Upper lobe of right lung (tissue), 1 donor: ENCODE measurements around the gene DPH1. TPM values are rescaled to one million over a fixed set of nuclear protein-coding genes. Genes with fewer than 3 reads are reported as not detected.

Experiments
- ATAC-seq: fragments of 200-7000 bp; cut with Tn5 transposase; one replicate; pipeline ENCODE4 v1.9.1; 2020; ENCODE audit warnings: mild to moderate bottlenecking, moderate library complexity
- DNase-seq: peaks from one replicate; pipeline ENCODE4 v3.0.0-alpha.2; 2020
- H3K27ac ChIP-seq: fragments of 200-600 bp; one replicate; pipeline ENCODE4 v1.8.0; 2022
- H3K27me3 ChIP-seq: fragments of 200-600 bp; one replicate; pipeline ENCODE4 v1.8.0; 2022; ENCODE audit warnings: mild to moderate bottlenecking
- H3K36me3 ChIP-seq: fragments of 200-600 bp; one replicate; pipeline ENCODE4 v1.8.0; 2022
- H3K4me1 ChIP-seq: fragments of 200-600 bp; one replicate; pipeline ENCODE4 v1.8.0; 2022
- H3K4me3 ChIP-seq: fragments of 200-600 bp; one replicate; pipeline ENCODE4 v1.8.0; 2022; ENCODE audit warnings: mild to moderate bottlenecking
- H3K9me3 ChIP-seq: fragments of 200-600 bp; one replicate; pipeline ENCODE4 v1.8.0; 2022
- intact Hi-C: fragments of 100-400 bp; cut with DNase I; formaldehyde crosslinking; loops from one replicate; pipeline ENCODE4 v1.11.0; 2022
- total RNA-seq: library from RNA; stranded (reverse); fragmentation: NEBNext Ultra II Directional; extraction: Animal tissue kit (Norgen Biotek cat#: 25700); gene quantifications from one replicate; pipeline ENCODE4 v1.2.1, GENCODE V29; 2021
- TF ChIP-seq, protein P1 (sequence below): fragments of 200-600 bp; IDR thresholded peaks from one replicate; pipeline ENCODE4 v1.8.0; 2022; ENCODE audit warnings: antibody characterized with exemption
- donor health status: DM: no; HTN: yes; CAD: no; lungs with severe emphysema.

Gene DPH1
- total RNA-seq, 1 donor from 2014 or later, result 47.8 TPM

DNA sequence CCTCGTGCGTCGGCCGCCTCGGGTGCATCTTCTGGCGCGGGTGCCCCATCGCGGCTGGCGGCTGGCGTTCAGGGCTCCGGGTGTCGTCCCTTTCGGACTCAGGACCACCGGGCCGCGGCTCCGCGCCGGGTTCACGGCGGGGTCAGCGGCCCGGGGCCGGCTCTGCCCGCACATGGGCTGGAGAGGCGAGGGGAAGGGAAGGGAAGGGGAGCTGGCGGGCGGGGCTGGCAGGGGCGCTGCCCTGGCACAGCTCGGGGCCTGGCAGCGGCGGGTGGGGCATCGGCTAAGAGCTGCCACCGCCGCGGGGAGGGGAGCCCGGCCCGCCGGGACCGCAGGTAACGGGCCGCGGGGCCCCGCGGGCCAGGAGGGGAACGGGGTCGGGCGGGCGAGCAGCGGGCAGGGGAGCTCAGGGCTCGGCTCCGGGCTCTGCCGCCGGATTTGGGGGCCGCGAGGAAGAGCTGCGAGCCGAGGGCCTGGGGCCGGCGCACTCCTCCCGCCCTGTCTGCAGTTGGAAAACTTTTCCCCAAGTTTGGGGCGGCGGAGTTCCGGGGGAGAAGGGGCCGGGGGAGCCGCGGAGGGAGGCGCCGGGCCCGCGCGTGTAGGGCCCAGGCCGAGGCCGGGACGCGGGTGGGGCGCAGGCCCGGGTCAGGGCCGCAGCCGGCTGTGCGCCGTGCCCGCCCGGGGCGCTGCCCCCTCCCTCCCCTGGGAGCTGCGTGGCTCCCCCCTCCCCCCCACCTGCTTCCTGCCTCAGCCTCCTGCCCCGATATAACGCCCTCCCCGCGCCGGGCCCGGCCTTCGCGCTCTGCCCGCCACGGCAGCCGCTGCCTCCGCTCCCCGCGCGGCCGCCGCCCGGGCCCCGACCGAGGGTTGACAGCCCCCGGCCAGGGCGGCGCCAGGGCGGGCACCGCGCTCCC is 25.6 kb downstream of the DPH1 start:
- H3K4me3 ChIP-seq, result peak overlapping the region; percentile 67
- peak overlapping the region; percentile 84 for H3K27ac ChIP-seq
- intact Hi-C loops, result loop anchor here (2.0 kb wide), 1 partner anchor 189 kb away; no protein-coding TSS in a partner anchor
- H3K9me3 ChIP-seq, result no peaks in the 10 kb centered on the region
- peaks cover 47% of the 10 kb centered on the region for H3K4me1 ChIP-seq
- peaks cover 10% of the 10 kb centered on the region for H3K36me3 ChIP-seq
- DNase-seq, result no peak
- peaks cover 5% of the 10 kb centered on the region for H3K27me3 ChIP-seq
- no peak for ATAC-seq
- TF ChIP-seq, protein P1, sequence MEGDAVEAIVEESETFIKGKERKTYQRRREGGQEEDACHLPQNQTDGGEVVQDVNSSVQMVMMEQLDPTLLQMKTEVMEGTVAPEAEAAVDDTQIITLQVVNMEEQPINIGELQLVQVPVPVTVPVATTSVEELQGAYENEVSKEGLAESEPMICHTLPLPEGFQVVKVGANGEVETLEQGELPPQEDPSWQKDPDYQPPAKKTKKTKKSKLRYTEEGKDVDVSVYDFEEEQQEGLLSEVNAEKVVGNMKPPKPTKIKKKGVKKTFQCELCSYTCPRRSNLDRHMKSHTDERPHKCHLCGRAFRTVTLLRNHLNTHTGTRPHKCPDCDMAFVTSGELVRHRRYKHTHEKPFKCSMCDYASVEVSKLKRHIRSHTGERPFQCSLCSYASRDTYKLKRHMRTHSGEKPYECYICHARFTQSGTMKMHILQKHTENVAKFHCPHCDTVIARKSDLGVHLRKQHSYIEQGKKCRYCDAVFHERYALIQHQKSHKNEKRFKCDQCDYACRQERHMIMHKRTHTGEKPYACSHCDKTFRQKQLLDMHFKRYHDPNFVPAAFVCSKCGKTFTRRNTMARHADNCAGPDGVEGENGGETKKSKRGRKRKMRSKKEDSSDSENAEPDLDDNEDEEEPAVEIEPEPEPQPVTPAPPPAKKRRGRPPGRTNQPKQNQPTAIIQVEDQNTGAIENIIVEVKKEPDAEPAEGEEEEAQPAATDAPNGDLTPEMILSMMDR, result no peak

GRCh38 chr17:2056206-2057174 is 26.5 kb downstream of the DPH1 start:
- intact Hi-C loops, result no loop called here
- peaks cover 48% of the 10 kb centered on the region for H3K4me1 ChIP-seq
- H3K27me3 ChIP-seq, result peaks cover under 1% of the 10 kb centered on the region
- TF ChIP-seq, protein P1, result no peak
- DNase-seq, result no peak
- H3K27ac ChIP-seq, result peak overlapping the region; percentile 84
- ATAC-seq, result peak; percentile 3
- peaks cover 13% of the 10 kb centered on the region for H3K36me3 ChIP-seq
- peak overlapping the region; percentile 67 for H3K4me3 ChIP-seq
- H3K9me3 ChIP-seq, result no peaks in the 10 kb centered on the region

GRCh38 chr17:2057175-2057759 is 27.3 kb downstream of the DPH1 start:
- Histone ChIP-seq H3K27ac (peak overlapping the region; percentile 72), H3K4me3 (peak overlapping the region; percentile 19), H3K36me3 (peaks cover 16% of the 10 kb centered on the region), H3K27me3 (no peaks in the 10 kb centered on the region), H3K9me3 (no peaks in the 10 kb centered on the region), H3K4me1 (peaks cover 54% of the 10 kb centered on the region)
- DNase-seq, result no peak
- TF ChIP-seq, protein P1, result no peak
- intact Hi-C loops, result no loop called here
- ATAC-seq, result no peak

DNA sequence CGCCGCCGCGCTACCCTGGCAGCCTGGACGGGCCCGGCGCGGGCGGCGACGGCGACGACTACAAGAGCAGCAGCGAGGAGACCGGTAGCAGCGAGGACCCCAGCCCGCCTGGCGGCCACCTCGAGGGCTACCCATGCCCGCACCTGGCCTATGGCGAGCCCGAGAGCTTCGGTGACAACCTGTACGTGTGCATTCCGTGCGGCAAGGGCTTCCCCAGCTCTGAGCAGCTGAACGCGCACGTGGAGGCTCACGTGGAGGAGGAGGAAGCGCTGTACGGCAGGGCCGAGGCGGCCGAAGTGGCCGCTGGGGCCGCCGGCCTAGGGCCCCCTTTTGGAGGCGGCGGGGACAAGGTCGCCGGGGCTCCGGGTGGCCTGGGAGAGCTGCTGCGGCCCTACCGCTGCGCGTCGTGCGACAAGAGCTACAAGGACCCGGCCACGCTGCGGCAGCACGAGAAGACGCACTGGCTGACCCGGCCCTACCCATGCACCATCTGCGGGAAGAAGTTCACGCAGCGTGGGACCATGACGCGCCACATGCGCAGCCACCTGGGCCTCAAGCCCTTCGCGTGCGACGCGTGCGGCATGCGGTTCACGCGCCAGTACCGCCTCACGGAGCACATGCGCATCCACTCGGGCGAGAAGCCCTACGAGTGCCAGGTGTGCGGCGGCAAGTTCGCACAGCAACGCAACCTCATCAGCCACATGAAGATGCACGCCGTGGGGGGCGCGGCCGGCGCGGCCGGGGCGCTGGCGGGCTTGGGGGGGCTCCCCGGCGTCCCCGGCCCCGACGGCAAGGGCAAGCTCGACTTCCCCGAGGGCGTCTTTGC is 28.0 kb downstream of the DPH1 start:
- DNase-seq (no peak), ATAC-seq (no peak)
- H3K27me3 ChIP-seq, result no peaks in the 10 kb centered on the region
- peak overlapping the region; percentile 21 for H3K4me3 ChIP-seq
- intact Hi-C loops, result no loop called here
- H3K4me1 ChIP-seq, result peaks cover 61% of the 10 kb centered on the region
- TF ChIP-seq, protein P1, result no peak
- H3K27ac ChIP-seq, result peak overlapping the region; percentile 72
- no peaks in the 10 kb centered on the region for H3K9me3 ChIP-seq
- H3K36me3 ChIP-seq, result peaks cover 16% of the 10 kb centered on the region
